HCT116 (cell line): Measurements from ENCODE around the gene RNF126. TPM values are rescaled to one million over a fixed set of nuclear protein-coding genes. Genes with fewer than 3 reads are reported as not detected.
A peak's percentile ranks its signal among the peaks of the same experiment; 100 is the strongest.

Experiments
- ATAC-seq: fragments of 200-7000 bp; cut with Tn5 transposase; 2 replicates; pipeline ENCODE4 v1.9.1; 2020; ENCODE audit warnings: mild to moderate bottlenecking, moderate library complexity
- BruUV-seq: library from RNA; stranded (reverse); fragments of 400-500 nt; replicated peaks from 2 replicates; lab custom pipeline; 2021; lab: Mats Ljungman, UMichigan
- CTCF ChIA-PET: fragments of 300-600 bp; sonication (Branson Sonifier 250); formaldehyde crosslinking; loops from one replicate; lab custom pipeline; 2021; ENCODE audit warnings: antibody characterized with exemption; lab: Charles Lee
- POLR2A ChIA-PET: fragments of 300-600, 350-600 bp; sonication (Branson Sonifier 250); formaldehyde crosslinking; loops from one replicate; lab custom pipeline; 2021; ENCODE audit warnings: antibody characterized with exemption; lab: Charles Lee
- RAD21 ChIA-PET, 2 experiments: fragments of 300-600 bp; sonication (Branson Sonifier 250); formaldehyde crosslinking; loops; one replicate each; lab custom pipeline; 2023; ENCODE audit warnings: low total read pairs in 2 of 2; ENCODE audit not compliant: uncharacterized antibody in 2 of 2, unreplicated experiment in 2 of 2, low non-redundant PET in 1 of 2; lab: Charles Lee
- DNase-seq: peaks from one replicate; pipeline ENCODE4 v3.0.0-alpha.2; 2010; ENCODE audit warnings: low read depth, low spot score
- H2AFZ ChIP-seq: fragments of 200-600 bp; shearing (Covaris generic), sonication (generic); 2 replicates; pipeline ENCODE4 v1.6.1; 2017; ENCODE audit warnings: low read depth, mixed run types, mixed read lengths, antibody characterized with exemption, low read length; ENCODE audit not compliant: poor library complexity, severe bottlenecking
- H3K27ac ChIP-seq: 2 replicates; pipeline ENCODE4 v1.5.1; 2012; ENCODE audit warnings: low read depth, low read length
- H3K27me3 ChIP-seq: fragments of 200-600 bp; sonication (generic); 2 replicates; pipeline ENCODE4 v1.6.1; 2016; ENCODE audit warnings: mixed run types, low read length, mixed read lengths; ENCODE audit not compliant: insufficient read depth
- H3K36me3 ChIP-seq, 2 experiments: fragments of 200-500 bp in 1 of 2; fragments of 200-600 bp in 1 of 2; sonication (Bioruptor generic) in 1 of 2; sonication (generic) in 1 of 2; 2 replicates each; pipeline versions ENCODE4 v1.5.1 to v1.6.1; 2014 to 2016; ENCODE audit warnings: low read length in 2 of 2, inconsistent platforms in 1 of 2, mixed read lengths in 1 of 2, mixed run types in 1 of 2; ENCODE audit not compliant: insufficient read depth in 2 of 2, control insufficient read depth in 1 of 2
- H3K4me1 ChIP-seq, 2 experiments: fragments of 200-600 bp in 1 of 2; sonication (generic) in 1 of 2; 2 replicates each; pipeline versions ENCODE4 v1.5.1 to v1.6.1; 2012 to 2017; ENCODE audit warnings: low read length in 2 of 2, inconsistent platforms in 1 of 2, mild to moderate bottlenecking in 1 of 2, mixed read lengths in 1 of 2, mixed run types in 1 of 2, moderate library complexity in 1 of 2; ENCODE audit not compliant: insufficient read depth in 2 of 2, control insufficient read depth in 1 of 2
- H3K4me2 ChIP-seq: fragments of 200-600 bp; sonication (generic); 2 replicates; pipeline ENCODE4 v1.6.1; 2017; ENCODE audit warnings: mixed run types, low read length, mixed read lengths
- H3K4me3 ChIP-seq, 2 experiments: fragments of 200-600 bp in 1 of 2; sonication (generic) in 1 of 2; replicated peaks in 1 of 2; 2 replicates each; pipeline ENCODE4 v1.5.1; 2011 to 2016; ENCODE audit warnings: low read length in 2 of 2, control low read depth in 1 of 2, low read depth in 1 of 2, mild to moderate bottlenecking in 1 of 2, mixed read lengths in 1 of 2, mixed run types in 1 of 2
- H3K79me2 ChIP-seq: fragments of 200-600 bp; sonication (generic); 2 replicates; pipeline ENCODE4 v1.6.1; 2017; ENCODE audit warnings: mild to moderate bottlenecking, mixed run types, low read length, moderate library complexity, mixed read lengths; ENCODE audit not compliant: insufficient read depth
- H3K9ac ChIP-seq: fragments of 200-600 bp; sonication (generic); 2 replicates; pipeline ENCODE4 v1.6.1; 2016; ENCODE audit warnings: low read length, mixed read lengths
- H3K9me2 ChIP-seq: fragments of 200-600 bp; sonication (generic), shearing (Covaris generic); 2 replicates; pipeline ENCODE4 v1.6.1; 2017; ENCODE audit warnings: mixed run types, mild to moderate bottlenecking, moderate library complexity; ENCODE audit not compliant: insufficient read depth
- H3K9me3 ChIP-seq, 2 experiments: fragments of 200-500 bp in 1 of 2; fragments of 200-600 bp in 1 of 2; sonication (Bioruptor generic) in 1 of 2; sonication (generic) in 1 of 2; 2 replicates each; pipeline ENCODE4 v1.6.1; 2014 to 2017; ENCODE audit warnings: low read length in 2 of 2, mixed read lengths in 2 of 2, inconsistent platforms in 1 of 2, low read depth in 1 of 2, mild to moderate bottlenecking in 1 of 2, mixed run types in 1 of 2, moderate library complexity in 1 of 2; ENCODE audit not compliant: control insufficient read depth in 1 of 2, insufficient read depth in 1 of 2
- H4K20me1 ChIP-seq: fragments of 200-600 bp; sonication (generic), shearing (Covaris generic); 2 replicates; pipeline ENCODE4 v1.6.1; 2017; ENCODE audit warnings: mixed run types, mild to moderate bottlenecking, moderate library complexity; ENCODE audit not compliant: insufficient read depth
- CBX3 ChIP-seq: IDR thresholded peaks from 2 replicates; pipeline ENCODE4 v1.6.1; 2012; ENCODE audit warnings: low read depth
- CEBPB ChIP-seq: IDR thresholded peaks from 2 replicates; pipeline ENCODE4 v1.6.1; 2012; ENCODE audit warnings: low read depth
- CTCF ChIP-seq, 3 experiments: fragments of 200-600 bp in 1 of 3; sonication (generic) in 1 of 3; IDR thresholded peaks in 2 of 3; conservative IDR thresholded peaks in 1 of 3; 2 replicates each; pipeline ENCODE4 v1.5.1; 2012 to 2017; ENCODE audit warnings: low read depth in 2 of 3, low read length in 2 of 3, antibody characterized with exemption in 1 of 3, borderline replicate concordance in 1 of 3, control low read depth in 1 of 3, mild to moderate bottlenecking in 1 of 3, mixed read lengths in 1 of 3, mixed run types in 1 of 3, moderate library complexity in 1 of 3; ENCODE audit not compliant: insufficient read depth in 1 of 3
- EGR1 ChIP-seq: IDR thresholded peaks from 2 replicates; pipeline ENCODE4 v1.6.1; 2012; ENCODE audit warnings: low read depth
- ELF1 ChIP-seq: IDR thresholded peaks from 2 replicates; pipeline ENCODE4 v1.6.1; 2012; ENCODE audit warnings: low read depth, borderline replicate concordance
- EZH2 ChIP-seq: fragments of 200-600 bp; sonication (generic); IDR thresholded peaks from 2 replicates; pipeline ENCODE4 v1.6.1; 2017; ENCODE audit warnings: antibody characterized with exemption, mixed run types
- EZH2phosphoT487 ChIP-seq: fragments of 200-600 bp; IDR thresholded peaks from 2 replicates; pipeline ENCODE4 v1.6.1; 2018; ENCODE audit warnings: antibody characterized with exemption, borderline replicate concordance
- FOSL1 ChIP-seq: IDR thresholded peaks from 2 replicates; pipeline ENCODE4 v1.6.1; 2012; ENCODE audit warnings: low read depth
- JUND ChIP-seq: IDR thresholded peaks from 2 replicates; pipeline ENCODE4 v1.6.1; 2012
- MAX ChIP-seq: IDR thresholded peaks from 2 replicates; pipeline ENCODE4 v1.6.1; 2012
- POLR2A ChIP-seq: IDR thresholded peaks from 2 replicates; pipeline ENCODE4 v1.7.0; 2011; ENCODE audit warnings: borderline replicate concordance; ENCODE audit not compliant: insufficient read depth, insufficient read length; ENCODE audit errors: extremely low read depth
- POLR2AphosphoS5 ChIP-seq: IDR thresholded peaks from 2 replicates; pipeline ENCODE4 v1.6.1; 2011; ENCODE audit warnings: mild to moderate bottlenecking, low read depth, low read length, moderate library complexity
- SP1 ChIP-seq: IDR thresholded peaks from 2 replicates; pipeline ENCODE4 v1.6.1; 2012; ENCODE audit warnings: low read depth
- SRF ChIP-seq: IDR thresholded peaks from 2 replicates; pipeline ENCODE4 v1.6.1; 2012; ENCODE audit warnings: low read depth
- TCF7L2 ChIP-seq: IDR thresholded peaks from 2 replicates; pipeline ENCODE4 v1.7.0; 2011; ENCODE audit warnings: borderline replicate concordance, inconsistent platforms; ENCODE audit not compliant: insufficient read depth, insufficient read length; ENCODE audit errors: extremely low read depth
- ZFX ChIP-seq: fragments of 450-650 bp; IDR thresholded peaks from 2 replicates; pipeline ENCODE4 v1.6.1; 2017
- ZNF274 ChIP-seq: fragments of 200-500 bp; sonication (Bioruptor generic); IDR thresholded peaks from 2 replicates; pipeline ENCODE4 v1.6.1; 2014; ENCODE audit warnings: mild to moderate bottlenecking, low read depth, low read length, inconsistent platforms
- intact Hi-C: fragments of 100-400 bp; cut with micrococcal nuclease; formaldehyde crosslinking; loops from 2 replicates; pipeline ENCODE4 v1.10.0; 2022
- total RNA-seq: library from RNA; stranded (reverse); gene quantifications from one replicate; pipeline ENCODE4 v1.2.1, GENCODE V29; 2021; ENCODE audit not compliant: unreplicated experiment
- TF ChIP-seq, protein P1 (sequence below): IDR thresholded peaks from 2 replicates; pipeline ENCODE4 v1.6.1; 2011; ENCODE audit warnings: mild to moderate bottlenecking, low read length, moderate library complexity; ENCODE audit not compliant: insufficient replicate concordance; ENCODE audit errors: extremely low read depth

Gene RNF126
- total RNA-seq, 1 experiment from 2014 or later, result 93.8 TPM

GRCh38 chr19:640606-641189 lies 22.3 kb downstream of the RNF126 start:
- H4K20me1 ChIP-seq, result no peaks in the 10 kb centered on the region
- H3K4me1 ChIP-seq, result peaks cover 2 to 18% of the 10 kb centered on the region in 2 experiments; a peak in 3 of 4 replicates
- RAD21 ChIA-PET, result no interaction called here
- H3K27me3 ChIP-seq, result no peaks in the 10 kb centered on the region
- no peaks in the 10 kb centered on the region for H3K9me2 ChIP-seq
- H3K9ac ChIP-seq, result peak overlapping the region; percentile 57; the same call in 1 of the 2 replicates
- H3K4me2 ChIP-seq, result peak overlapping the region; percentile 73
- no peaks in the 10 kb centered on the region for H3K79me2 ChIP-seq
- no peak for TF ChIP-seq FOSL1
- TF ChIP-seq MAX, result no peak
- TF ChIP-seq EGR1, result no peak
- TF ChIP-seq TCF7L2, result no peak
- TF ChIP-seq SP1, result no peak
- TF ChIP-seq, protein P1, sequence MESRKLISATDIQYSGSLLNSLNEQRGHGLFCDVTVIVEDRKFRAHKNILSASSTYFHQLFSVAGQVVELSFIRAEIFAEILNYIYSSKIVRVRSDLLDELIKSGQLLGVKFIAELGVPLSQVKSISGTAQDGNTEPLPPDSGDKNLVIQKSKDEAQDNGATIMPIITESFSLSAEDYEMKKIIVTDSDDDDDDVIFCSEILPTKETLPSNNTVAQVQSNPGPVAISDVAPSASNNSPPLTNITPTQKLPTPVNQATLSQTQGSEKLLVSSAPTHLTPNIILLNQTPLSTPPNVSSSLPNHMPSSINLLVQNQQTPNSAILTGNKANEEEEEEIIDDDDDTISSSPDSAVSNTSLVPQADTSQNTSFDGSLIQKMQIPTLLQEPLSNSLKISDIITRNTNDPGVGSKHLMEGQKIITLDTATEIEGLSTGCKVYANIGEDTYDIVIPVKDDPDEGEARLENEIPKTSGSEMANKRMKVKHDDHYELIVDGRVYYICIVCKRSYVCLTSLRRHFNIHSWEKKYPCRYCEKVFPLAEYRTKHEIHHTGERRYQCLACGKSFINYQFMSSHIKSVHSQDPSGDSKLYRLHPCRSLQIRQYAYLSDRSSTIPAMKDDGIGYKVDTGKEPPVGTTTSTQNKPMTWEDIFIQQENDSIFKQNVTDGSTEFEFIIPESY, result no peak
- no peak for TF ChIP-seq ELF1
- no peak for TF ChIP-seq JUND
- TF ChIP-seq CBX3, result no peak
- no peak for TF ChIP-seq CTCF (IDR thresholded peaks at IDR 0.05 in 2 of 3, conservative IDR thresholded peaks at IDR 0.05 in 1 of 3; ENCODE audit: borderline replicate concordance in 1 of 3, insufficient read depth in 1 of 3, low read depth in 2 of 3, low read length in 2 of 3)
- TF ChIP-seq EZH2phosphoT487, result no peak
- TF ChIP-seq CEBPB, result no peak
- no peak for TF ChIP-seq POLR2A
- no peak for TF ChIP-seq ZNF274
- TF ChIP-seq ZFX, result no peak
- TF ChIP-seq EZH2, result no peak
- TF ChIP-seq SRF, result no peak
- no peak for TF ChIP-seq POLR2AphosphoS5
- TF ChIP-seq, all 23 proteins: peak for 0
- DNase-seq (no peak), ATAC-seq (no peak)
- H2AFZ ChIP-seq, result no peak overlapping the region
- BruUV-seq, result no TSS peak
- no peak overlapping the region for H3K27ac ChIP-seq
- H3K4me3 ChIP-seq, result peak overlapping the region; percentile 31 to 57
- no peaks in the 10 kb centered on the region for H3K9me3 ChIP-seq
- ChIA-PET POLR2A (no interaction called here), CTCF (no interaction called here)
- H3K36me3 ChIP-seq, result no peaks in the 10 kb centered on the region
- intact Hi-C loops, result no loop called here
